ENCODE data around the gene PDE6A.

PDE6A gene

DNA sequence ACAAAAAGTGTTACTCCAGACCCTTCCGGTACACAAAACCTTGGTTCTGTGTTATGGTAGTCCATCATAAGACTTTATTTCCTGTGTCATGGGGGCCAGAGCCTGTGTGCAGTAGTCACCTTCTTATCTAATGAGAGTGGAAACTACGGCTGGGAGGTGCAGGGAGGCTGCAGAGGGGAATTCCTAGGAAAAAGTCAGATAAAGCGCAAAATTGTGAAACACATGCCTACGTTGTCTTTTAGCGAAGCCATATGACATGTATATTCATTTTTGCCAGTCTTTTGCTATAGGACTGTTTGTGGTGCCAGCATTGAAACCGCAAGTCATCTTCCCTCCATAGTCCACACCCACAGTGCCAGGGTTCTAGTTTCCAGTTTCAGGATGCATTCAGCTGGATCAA is 133.7 kb downstream of the PDE6A start:
- no peak for DNase-seq (ENCODE audit: low spot score)

DNA sequence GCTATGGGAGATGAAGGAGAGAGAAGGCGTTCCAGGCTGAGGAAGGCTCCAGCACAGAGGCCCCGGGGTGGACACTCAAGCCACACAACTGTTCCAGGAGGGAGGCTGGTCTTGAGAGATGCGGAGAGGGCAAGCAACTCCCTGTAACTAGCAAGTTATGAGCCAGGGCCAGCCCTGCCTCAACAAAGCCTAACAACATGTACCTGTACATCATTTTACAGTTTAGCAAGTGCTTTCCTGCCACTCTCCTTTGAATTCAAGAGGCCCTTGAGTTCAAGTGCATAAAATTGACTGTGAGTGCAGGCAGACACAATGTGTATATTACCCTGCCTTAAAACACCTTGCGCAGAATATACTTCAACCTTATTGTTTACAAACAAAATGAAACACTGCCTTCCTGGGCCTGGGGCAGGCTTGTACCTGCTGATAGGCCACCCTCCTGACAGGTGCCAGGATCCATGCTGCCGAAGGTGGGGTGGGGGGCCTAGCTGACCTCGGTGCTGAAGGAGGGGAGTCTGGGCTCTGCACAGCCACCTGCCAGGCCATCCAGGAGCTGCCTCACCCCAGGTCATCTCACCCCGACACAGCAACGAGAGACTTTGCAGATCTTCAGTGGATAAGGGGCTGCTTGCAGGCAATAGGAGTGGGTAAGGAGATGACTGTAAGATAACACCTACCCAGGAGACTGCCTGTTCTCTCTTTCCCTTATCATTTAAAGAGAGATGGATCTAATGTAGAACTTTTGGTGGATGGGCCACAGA is 134.5 kb downstream of the PDE6A start:
- DNase-seq (ENCODE audit: low spot score), result no peak

DNA sequence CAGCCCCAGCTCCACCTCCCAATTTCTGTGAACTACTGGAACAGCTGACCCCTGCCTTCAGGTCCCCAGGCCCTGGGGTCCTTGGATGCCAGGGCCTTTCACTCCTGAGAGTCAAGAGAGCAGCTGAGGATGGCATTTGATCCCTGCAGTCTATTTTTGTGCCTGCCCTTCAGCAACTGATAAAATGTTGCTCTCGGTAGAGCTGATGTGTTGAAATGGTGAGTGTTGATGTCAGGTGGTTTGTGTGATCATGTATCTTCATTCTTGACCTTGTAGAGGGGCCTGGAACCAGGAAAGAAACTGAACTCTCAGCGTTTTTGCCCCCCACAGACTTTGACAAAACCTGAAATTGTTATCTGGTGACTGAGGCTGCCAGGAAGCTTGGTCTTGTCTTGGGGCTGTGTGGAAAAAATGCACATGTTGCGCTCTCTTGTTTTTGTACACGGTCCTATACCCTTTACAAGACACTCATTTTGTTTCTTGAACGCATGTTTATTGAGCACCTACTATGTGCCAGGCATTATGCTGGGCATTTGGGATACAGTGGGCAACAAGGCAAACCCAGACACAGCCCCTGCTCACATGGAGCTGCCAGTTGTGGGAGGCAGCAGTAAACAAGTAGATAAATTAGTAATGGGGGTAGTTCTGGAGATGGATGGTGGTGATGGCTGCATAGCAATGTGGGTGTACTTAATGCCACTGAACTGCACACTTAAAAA is 136.2 kb downstream of the PDE6A start:
- no peak for DNase-seq (ENCODE audit: low spot score)

Data from AG20443 (cell line).